Measurements from ENCODE around the gene SMIM28. TPM values are rescaled to one million over a fixed set of nuclear protein-coding genes. Genes with fewer than 3 reads are reported as not detected.

SMIM28 gene
- total RNA-seq, 1 donor from 2014 or later: not detected

DNA sequence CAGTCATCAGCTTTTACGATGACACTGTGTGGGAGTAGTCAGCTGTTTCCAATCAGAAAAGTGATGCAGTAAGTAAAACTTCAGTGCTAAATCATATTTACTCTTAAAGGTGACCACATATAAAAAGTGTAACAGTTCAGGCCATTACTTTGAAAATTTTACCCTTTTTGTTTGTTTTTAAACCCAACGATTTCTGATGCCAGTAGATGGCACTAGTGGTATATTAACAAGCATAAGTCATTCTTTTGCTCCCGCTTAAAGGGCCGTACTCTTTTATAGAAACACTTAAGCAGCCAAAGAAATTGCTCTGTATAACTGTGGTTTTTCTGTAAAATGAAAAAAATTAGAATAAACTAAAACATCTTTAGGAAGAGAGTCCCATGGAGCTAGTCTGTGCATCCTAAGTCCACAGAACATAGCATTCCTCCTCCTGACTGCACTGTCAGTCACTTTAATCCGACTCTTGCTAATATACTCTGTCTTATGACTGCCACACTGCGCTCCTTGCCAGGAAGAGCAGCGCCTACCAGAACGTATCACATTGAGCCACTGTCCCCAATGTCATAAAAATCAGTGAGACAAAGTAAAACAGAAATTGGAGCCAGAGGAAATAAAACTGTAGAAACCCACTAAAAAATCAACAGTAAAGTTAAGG, 51.4 kb downstream of the SMIM28 start:
- intact Hi-C loops (cut with micrococcal nuclease): loop anchor here (1.0 to 5.0 kb wide), 4 partner anchors 80 to 312 kb away; no protein-coding TSS in a partner anchor

DNA sequence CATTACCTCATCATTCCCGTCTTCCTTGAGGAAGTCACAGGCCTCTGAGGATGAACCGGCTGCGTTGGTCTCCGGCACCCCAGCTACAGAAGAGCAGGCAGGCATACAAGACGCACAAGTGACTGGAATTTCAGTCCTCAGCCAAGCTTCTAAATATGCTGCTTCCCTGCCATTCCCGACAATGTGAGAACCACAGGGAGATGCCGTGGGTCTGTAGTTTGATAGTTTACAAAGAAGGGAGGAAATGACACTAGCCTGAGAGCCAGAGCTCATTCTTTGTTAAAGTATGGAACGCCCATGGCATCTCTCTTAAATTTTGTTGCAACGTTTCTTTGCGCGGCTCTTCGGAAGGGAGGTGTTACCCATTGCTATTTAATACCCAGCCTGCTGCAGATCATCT, 52.1 kb downstream of the SMIM28 start:
- intact Hi-C loops (cut with micrococcal nuclease): loop anchor here (1.0 to 5.0 kb wide), 4 partner anchors 80 to 313 kb away; no protein-coding TSS in a partner anchor

DNA sequence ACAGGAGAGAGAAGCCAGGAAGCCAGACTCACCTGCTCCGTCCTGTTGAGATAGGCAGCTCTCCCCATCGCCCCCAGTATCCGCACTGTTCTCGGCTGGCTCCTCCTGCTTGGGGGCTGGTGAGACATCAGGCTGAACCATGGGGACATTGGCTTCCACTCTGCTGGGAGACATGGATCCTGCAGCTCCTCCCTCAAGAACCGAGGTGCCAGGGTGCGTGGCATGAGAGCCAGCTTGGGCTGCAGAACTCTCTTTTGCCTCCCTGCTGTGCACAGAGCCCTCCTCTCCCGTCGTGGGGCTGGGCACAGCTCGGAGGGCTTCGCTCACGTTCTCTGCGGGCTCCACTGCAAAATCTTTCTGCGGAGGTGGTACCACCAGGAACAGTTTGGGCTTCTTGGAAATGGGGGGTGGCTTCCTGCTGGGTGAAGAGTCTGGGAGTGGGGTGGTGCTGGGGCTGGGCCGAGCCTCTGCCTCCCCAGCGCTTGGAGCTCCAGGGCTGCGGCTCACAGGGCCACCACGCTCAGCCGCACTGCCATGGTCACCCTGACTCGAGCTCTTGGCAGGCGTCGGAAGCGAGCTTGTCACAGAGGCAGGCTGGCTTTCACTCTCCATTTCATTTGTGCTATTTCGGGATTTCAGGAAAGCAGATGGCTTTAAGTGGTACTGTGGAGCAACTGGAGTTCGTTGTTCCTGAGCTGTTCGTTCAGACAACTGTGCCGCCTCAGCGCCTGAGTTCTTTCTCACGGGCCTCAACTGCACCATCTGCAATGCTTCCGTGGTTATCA, 52.8 kb downstream of the SMIM28 start:
- intact Hi-C loops (cut with micrococcal nuclease): no loop called here

DNA sequence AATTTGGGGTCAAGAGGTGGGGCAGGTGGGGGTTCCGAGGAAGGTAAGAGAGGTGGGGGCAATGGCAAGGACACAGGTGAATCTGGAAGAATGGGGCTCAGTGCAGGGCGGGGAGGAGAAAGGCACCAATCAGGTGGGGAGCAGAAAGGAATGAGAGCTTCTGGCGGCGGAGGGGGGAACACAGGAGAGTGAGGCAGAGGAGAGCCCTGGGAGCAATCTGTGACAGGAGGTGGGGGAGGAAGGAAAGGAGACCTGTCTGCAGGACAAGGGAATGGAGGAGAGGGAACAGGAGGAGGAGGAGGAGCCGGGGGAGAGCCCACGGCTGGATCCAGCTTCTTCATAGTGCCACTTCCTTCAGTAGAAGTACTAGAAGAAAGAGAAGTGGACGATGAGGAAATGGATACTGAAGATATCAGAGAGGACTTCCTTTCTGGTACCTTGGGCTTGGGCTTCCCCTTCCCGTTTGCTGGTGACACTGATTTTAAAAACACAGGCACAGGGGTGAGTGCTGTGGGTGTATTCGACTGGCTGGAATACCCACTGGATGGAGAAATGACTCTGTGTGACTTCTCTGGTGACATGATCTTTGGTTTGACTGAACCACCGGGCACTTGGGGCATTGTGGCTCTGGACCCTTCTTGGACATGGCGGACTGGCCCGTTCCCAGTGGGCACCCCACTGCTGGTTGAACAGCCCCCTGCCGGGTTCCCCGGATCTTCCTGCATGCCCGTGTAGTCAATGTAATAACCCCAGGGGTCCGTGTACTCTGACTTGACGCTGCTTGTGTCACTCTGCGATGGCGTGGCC, 53.8 kb downstream of the SMIM28 start:
- intact Hi-C loops (cut with micrococcal nuclease): no loop called here

DNA sequence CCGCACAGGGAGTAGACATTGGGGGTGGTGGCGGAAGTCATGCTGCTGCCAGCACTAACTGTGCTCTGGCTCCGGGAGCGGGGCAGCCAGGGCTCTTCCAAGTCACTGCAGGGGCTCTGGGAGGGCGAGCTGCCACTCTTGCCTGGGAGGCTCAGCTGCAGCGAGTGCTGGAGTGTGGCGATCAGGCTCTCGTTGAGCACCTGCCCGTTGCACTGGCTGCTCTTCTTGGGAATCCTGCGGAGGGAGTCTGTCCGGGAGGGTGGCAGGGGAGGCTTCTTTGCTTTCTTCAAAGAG, 54.3 kb downstream of the SMIM28 start:
- intact Hi-C loops (cut with micrococcal nuclease): no loop called here

Other genes starting within 250 kb of the SMIM28 start
- gene ARFGEF3, start 216.0 kb upstream of the SMIM28 start, total RNA-seq: 0.09 and 0.11 TPM in 2 replicates
- not detected in 2 replicates for gene PBOV1, start 159.4 kb upstream of the SMIM28 start, total RNA-seq
- 27.2 and 29.4 TPM in 2 replicates for gene HEBP2, start 26.3 kb downstream of the SMIM28 start, total RNA-seq
- gene NHSL1, start 121.6 kb downstream of the SMIM28 start, total RNA-seq: 0.70 and 0.84 TPM in 2 replicates

Measured in T-helper 2 cell treated with Interferon-gamma antibody and Interleukin-4, amounts not matched to agents 100 ng/mL and 5 ng/mL, for 36 hours (primary cell).